ENCODE results near the gene DNAI4.
"Not testable (repeated sequence)": the region's sequence is repeated elsewhere in the genome, so short reads cannot be mapped to it uniquely, and the experiment has no call there.

The DNAI4 gene

DNA sequence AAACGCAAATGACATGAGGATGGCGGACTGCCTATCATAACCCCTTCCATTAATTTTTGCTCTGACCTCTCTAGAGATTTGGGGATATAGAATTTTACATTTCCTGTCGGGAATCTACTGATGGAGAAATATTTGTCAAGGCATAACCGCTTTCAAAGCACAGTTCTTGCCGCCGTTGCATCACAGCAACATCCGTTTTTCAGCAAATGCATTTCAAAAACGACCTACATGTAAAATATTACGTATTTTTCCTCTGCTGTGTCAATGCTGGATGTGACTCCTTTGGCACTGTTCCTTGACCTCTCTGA is 5.0 kb upstream of the DNAI4 start:
- no peak for DNase-seq (ENCODE audit: low spot score)

DNA sequence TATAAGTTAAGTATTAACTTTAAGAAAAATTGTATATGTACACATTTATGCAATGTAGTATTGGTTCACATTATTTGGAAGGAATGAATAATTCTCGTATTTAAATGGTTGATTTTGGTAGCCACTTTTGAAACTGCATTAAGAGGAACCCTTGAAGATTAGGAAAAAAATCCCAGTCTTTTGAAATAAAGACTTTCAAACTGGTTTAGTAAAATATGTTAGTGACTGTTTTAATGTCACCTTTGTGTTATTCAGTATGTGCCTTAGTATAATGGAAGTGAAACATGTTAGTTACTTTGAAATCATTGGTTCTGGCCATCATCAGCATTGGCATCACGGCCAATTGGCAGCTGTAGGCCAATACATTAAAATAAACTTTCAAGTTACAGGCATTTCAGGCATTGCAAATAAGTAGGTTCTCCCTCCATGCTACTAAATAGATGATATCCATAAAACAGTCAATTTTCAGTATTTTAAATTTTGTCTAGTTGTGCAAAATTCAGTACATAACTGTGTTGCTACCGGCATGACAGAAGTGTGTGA is 4.6 kb upstream of the DNAI4 start:
- no peak for DNase-seq (ENCODE audit: low spot score)

GRCh38 chr1:66927528-66927927 is 2.9 kb upstream of the DNAI4 start:
- no peak for DNase-seq (ENCODE audit: low spot score)

- peak; percentile 64 for DNase-seq (ENCODE audit: low spot score)
Observed at GRCh38 chr1:66925944-66926343, 1.3 kb upstream of the DNAI4 start.

GRCh38 chr1:66925558-66925910 is 878 bp upstream of the DNAI4 start:
- no peak for DNase-seq (ENCODE audit: low spot score)

DNA sequence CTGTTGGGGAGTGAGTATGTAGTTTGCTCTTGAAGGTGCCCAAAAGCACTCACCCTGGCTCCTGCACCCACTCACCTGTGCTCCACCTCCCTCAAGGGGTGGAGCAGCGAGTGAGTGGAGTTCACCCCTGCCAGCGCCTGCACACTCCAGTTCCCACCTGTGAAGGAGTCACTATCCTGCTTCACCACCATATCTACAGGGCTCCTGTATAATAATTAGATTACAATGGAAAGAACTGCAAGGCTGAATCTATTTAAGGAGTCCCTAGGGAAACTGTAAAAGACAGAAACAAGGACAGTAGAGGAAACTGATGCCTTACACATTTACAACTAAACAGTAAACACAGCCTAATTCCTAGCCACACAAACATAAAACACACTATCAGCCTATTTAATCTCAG is 4.1 kb downstream of the DNAI4 start:
- DNase-seq (ENCODE audit: low spot score), result no peak

DNA sequence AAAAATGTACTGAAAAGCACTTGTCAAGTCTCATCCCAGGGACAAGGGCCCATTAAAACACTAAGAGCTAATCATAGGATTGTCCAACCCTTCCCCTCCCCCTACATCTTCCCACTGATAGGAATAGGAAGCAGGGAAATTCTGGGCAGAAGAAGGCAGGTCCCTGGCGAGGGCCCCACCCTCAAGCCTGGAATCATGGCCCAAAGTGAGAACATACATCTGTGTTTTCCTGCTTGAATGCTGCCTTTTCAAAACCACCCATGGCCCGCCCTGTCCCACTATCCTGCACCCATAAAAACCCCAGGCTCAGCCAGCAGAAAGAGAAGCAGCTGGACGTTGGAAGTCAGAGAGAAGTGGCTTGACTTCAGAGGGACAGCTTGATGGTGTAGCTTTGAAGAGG is 4.8 kb downstream of the DNAI4 start:
- no peak for DNase-seq (ENCODE audit: low spot score)

DNA sequence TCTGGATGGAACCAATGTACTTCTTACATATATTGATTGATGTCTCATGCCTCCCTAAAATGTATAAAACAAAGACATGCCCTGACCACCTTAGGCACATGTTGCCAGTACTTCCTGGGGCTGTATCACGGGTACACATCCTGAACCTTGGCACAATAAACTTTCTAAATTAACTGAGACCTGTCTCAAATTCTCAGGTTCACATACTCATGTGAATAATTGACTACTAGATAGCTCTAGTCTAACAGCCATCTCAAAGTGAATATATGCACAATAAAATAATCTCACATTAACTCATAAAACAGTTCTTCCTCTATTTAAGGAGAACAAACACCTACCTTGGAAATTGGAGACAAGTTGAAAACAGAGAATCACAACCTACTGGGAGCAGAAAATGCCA is 5.6 kb downstream of the DNAI4 start:
- DNase-seq (ENCODE audit: low spot score), result no peak

- DNase-seq (ENCODE audit: low spot score), result no peak
Observed at GRCh38 chr1:66917476-66917875, 7.2 kb downstream of the DNAI4 start.

DNA sequence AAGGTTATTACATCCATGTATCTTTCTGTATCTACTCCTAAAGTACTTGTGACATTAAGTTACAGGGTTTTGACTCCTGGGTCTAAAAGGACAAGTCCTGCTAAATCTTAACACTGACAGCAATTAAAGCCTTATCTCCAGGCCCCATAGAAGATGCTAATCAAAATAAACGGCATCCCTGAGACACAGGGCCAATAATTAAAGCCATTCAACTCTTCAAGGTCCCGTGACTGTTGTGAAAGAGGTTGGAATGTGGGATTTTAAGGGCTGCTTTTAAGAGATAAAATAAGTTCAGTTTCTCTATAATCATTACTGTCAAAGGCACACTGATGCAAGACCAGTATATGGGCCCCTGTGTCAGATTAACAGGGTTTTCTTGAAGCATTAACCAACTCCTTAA is 8.3 kb downstream of the DNAI4 start:
- DNase-seq (ENCODE audit: low spot score), result no peak

- not testable (repeated sequence) for DNase-seq (ENCODE audit: low spot score)
Observed at GRCh38 chr1:66915203-66915602, 9.5 kb downstream of the DNAI4 start.

DNA sequence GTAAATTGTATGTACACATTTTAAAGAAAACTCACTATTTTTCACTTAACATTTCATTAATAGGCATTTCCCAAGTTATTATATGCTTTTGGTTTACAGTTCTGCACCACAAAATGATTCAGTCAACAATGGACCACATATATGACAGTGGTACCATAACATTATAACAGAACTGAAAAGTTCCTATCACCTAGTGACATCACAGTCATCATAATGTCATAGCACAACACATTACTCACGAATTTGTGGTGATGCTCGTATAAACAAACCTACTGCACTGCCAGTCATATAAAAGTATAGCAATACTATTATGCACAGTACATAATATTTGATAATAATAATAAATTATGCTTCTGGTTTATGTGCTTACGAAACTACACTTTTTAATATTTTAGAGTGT is 30.9 kb downstream of the DNAI4 start:
- DNase-seq (ENCODE audit: low spot score), result no peak

DNA sequence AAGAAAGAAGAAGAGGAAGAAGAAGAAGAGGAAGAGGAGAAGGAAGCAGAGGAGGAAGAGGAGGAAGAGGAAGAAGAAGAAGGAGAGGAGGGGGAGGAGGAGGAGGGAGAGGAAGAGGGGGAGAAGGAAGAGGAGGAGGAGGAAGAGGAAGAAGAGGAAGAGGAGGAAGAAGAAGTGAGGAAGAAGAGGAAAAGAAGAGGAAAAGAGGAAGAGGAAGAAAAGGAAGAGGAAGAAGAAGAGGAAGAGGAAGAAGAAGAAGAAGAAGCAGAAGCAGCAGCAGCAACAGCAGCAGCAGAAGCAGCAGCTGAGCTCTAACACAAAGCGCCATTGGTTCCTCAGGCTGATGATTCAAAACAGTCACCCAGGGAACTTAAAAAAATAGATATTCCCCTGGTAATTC is 34.0 kb downstream of the DNAI4 start:
- DNase-seq (ENCODE audit: low spot score), result no peak

DNA sequence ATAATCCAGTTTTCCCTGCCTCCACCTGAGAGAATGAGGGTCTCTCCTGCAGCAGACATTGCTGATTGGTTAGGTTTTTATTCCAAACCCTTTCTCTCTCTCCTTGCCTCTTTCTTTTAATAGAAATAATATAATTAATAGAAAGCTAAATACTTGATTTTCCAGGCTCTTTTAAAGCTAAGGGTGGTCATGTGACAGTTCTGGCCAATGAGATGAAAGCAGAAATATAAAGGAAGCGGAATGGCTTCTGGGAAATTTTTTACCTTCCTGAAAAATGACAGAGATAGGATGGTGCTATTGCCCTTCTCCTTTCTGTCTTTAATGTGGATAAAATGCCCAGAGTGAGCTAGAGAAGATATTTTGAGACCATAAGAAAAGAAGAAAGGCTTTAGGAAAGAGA is 35.6 kb downstream of the DNAI4 start:
- DNase-seq (ENCODE audit: low spot score), result no peak

GRCh38 chr1:66876664-66877063 is 48.0 kb downstream of the DNAI4 start:
- DNase-seq (ENCODE audit: low spot score), result peak; percentile 6

GRCh38 chr1:66873111-66873510 is 51.5 kb downstream of the DNAI4 start:
- no peak for DNase-seq (ENCODE audit: low spot score)

GRCh38 chr1:66872024-66872423 is 52.6 kb downstream of the DNAI4 start:
- DNase-seq (ENCODE audit: low spot score), result not testable (repeated sequence)

DNA sequence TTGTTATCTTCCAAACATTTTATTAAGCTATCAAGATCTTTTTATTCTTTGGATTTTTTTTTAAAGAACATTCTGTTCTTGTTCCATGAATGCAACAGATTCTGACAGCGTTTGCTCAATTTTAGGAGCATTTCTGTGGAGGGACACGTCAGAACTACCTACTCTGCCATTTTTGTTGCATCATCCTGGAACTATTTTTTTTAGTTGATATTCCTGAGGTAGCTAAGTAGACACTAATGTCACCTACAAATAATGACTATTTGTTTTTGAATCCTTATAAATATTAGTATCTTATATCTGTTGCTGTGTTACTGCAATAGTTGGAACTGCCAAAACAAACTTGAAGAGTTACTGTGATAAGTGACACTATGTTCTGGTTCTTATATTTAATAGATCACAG is 57.2 kb downstream of the DNAI4 start:
- no peak for DNase-seq (ENCODE audit: low spot score)

GRCh38 chr1:66860529-66860928 is 64.1 kb downstream of the DNAI4 start:
- DNase-seq (ENCODE audit: low spot score), result no peak

GRCh38 chr1:66853379-66853778 is 71.3 kb downstream of the DNAI4 start:
- DNase-seq (ENCODE audit: low spot score), result no peak

GRCh38 chr1:66852870-66853269 is 71.8 kb downstream of the DNAI4 start:
- no peak for DNase-seq (ENCODE audit: low spot score)

GRCh38 chr1:66850989-66851388 is 73.7 kb downstream of the DNAI4 start:
- no peak for DNase-seq (ENCODE audit: low spot score)

DNA sequence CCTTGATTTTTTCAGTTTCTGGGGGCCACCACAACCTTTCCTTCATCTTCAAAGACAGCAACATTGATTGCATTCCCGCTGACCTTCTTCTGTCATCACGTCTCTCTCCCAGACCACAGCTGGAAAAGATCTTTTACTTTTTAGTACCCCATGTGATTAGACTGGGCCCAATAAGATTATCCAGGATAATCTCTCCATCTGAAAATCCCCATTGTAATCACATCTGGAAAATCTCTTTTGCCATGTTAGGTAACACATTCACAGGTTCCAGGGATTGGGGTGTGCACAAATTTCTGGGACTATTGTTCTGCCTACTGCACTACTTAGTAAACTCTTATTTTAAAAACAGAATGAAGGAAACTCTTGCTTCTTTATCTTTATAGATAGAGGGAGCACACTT is 76.5 kb downstream of the DNAI4 start:
- DNase-seq (ENCODE audit: low spot score), result no peak

GRCh38 chr1:66840929-66841328 is 83.7 kb downstream of the DNAI4 start:
- no peak for DNase-seq (ENCODE audit: low spot score)

DNA sequence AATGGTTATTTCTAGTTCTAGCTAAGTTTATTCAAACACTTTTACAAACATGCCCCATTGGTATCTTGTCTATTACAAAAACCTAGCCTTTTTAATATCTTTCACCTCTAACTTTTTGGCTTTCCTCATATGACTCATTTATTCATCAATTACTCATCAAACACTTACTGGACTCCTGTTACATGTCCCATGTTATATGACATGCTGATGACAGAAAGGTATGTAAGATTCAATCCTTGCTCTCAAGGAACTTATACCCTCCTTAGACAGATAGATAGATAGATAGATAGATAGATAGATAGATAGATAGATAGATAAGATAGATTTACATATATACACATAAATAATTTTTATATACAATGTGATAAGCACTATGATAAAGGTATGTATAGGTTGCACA is 89.7 kb downstream of the DNAI4 start:
- DNase-seq (ENCODE audit: low spot score), result no peak
